GM21825 (cell line): Measurements from ENCODE around the gene TBPL2.
"Not testable (repeated sequence)": the region's sequence is repeated elsewhere in the genome, so short reads cannot be mapped to it uniquely, and the experiment has no call there.

Experiments used
- ATAC-seq: cut with Tn5 transposase; IDR thresholded peaks from one replicate; pipeline ENCODE4 v1.9.1; 2021; ENCODE audit warnings: mild to moderate bottlenecking, moderate library complexity; ENCODE audit not compliant: unreplicated experiment

The TBPL2 gene

DNA sequence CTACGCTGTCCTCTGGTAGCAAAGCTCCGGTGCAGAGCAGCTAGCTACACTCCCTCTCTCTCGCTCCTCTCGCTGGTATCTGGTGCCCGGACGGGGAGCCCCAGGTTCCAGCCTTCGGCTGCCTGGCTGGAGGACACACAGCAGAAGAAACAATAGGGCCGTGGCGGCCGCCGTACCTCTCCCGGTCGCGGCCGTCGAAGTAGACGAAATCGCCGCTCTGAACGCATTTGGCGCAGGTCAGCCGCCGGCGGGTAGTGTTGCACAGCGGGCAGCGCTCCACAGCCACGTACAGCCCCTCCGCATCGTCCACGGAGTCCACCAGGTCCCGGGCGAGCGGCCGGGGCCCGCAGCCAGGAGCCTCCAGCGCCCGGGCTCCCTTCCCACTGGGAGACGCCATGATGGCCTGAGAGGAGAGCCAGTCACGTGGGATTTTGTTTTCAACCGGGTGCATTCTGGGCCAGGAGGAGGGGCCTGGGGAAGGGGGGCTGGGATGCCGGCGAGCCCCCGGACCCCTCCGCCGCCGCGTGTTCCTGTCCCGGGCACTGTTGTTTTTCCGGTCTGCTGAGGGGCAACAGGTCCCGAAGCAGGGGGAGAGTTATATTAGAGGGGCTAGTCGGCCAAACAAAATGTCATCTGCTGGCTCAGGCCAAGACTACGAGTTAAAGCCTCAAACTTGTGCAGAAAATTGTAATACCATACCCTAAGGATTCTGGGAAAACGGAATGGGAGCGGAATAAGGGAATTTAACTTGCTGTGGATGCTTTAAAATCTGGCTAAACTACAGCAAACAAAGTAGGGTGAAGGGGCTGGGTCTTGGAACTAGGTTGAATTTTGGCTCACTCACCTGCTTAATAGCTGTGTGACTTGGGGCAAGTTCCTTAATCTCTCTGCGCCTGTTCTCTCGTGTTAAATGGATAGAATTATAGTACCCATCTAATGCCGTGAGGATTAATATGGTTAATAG is 28.7 kb downstream of the TBPL2 start, which contains the start of gene ATG14:
TSS of gene ATG14 (minus strand) at position 405 of the 964 bp plus-strand sequence. CDS start at position 397, 8 bp downstream.
- peak; percentile 96 for ATAC-seq

DNA sequence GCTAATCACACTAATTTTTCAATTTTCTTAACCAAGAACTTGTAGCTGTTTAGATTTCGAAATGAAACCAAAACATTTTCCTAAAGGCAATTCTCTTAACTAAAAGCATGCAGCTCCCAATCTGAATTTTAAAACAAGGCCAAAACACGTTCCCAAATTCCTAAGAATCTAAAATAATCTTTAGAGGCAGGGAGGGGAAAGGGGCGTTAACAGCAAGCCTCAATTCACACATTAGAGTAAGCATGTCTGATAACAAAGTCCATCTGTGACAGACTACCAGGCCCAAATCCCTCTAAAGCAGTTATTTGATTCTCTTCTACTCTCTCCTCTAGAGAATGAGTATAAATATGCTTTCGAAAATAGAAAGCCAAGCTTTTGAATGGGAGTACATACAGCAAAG is 29.5 kb downstream of the TBPL2 start:
- no peak for ATAC-seq

DNA sequence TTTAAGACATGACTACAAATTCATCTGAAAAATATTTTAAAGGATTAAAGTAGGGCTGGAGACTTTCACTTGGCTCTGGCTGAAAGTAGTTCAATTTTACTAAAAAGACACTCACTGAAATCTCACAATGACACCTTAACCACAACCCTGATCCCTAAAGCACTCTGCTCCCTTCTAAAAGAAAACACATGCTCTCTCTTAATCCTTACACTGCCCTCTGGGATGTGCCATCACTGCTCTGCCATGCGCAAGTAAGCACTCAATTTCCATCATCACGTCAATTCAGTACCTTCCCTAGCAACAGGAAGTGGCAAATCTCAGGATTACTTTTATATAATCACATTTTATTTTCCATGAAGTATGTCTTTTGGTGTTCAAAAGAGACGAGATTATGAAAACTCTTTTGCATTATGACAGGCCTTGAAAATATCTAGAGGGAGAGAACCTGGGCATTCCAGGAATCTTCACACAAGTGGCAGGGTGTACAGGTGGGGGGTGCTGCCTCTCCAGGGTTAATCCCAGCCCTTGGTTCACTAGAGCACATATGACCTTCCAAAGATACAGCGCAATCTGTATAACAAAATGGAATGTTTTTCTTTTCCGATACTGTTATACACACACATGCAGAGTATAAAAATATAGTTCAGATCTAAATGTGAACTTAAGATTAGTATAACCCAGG is 36.1 kb downstream of the TBPL2 start:
- ATAC-seq, result no peak

DNA sequence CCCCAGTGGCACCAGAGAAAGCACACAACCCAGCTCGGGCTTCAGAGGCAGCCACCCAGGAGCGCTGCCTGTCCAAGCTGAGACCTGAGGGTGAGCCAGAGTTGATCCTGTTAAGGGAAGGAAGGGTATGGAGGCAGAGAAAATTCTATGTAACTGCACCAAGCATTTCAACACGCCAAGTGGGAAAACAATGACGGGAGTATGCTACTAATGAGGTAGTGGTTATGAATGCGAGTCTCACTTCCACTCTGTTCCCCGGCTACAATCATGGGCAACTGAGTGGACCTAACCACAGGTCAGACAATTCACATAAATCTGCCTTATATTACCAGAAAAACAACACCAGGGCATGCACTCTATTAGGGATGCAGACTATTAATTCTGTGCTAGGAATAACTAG is 38.7 kb downstream of the TBPL2 start:
- no peak for ATAC-seq

DNA sequence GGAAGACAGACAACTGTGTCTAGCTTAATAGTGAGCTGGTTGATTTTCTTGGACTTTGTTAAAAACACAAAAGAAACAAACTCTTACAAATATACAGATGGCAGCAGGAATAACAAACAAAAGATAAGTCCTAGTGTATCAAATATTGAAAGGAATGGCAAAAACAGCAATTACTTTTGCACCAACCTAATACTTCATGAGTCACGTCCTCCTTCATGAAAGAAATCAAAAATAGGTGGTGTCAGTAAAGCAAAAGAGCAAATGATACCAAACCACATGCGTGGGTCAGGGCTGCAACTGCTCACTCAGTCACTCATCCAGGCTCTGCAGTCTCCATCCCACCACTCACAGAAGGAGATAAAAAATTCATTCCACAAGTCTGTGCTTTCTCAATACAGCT is 40.6 kb downstream of the TBPL2 start:
- no peak for ATAC-seq

DNA sequence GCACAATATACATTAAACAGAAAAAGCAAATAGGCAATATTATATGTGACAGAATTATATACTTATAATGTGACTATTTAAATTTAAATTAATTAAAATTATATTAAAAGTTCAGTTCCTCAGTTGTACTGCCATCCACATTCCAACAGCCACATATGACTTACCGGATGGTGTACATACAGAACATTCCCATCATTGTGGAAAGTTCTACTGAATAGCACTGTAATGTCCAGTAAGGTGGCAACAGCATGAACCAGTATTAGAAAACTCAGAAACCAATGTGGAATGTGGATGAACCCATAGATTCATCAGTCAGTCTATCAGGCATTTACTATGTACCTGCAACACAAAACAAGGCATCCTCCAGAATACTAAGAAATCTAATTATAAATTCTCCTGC is 41.2 kb downstream of the TBPL2 start:
- no peak for ATAC-seq

DNA sequence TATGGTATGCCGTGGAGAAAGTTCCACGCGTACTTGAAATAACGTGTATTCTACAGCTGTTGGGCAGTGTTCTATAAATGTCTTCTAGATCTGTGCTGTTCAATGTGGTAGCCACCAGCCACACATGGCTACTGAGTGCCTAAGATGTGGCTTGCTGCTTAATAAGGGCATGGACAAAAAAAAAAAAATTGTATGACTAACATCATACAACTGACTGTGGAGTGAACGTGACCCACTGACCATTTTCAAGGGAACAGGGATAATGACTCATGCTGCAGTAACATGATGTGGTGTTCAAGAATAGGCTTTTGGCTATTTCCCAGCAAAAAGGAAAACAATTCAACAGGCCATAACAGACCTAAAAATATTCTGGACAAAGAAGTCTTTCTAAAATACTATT is 41.7 kb downstream of the TBPL2 start:
- ATAC-seq, result no peak

DNA sequence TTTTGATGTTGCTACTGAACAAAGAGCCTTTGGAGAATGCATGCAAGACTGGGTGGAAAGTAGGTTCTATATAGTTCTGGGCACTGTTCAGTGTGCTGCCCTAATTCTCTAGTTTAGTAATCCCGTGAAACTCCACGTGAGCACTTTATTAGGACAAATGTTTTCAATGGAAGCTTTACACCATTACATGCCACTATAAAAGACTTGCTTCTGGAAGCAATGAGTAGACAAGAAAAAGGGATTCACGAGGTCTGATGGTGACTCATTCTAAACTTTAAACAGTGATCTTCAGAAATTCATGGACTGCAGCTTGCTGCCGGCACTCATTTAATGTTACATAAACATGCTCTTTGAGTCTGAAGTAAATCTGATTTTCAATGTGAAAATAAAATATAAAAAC is 51.1 kb downstream of the TBPL2 start:
- ATAC-seq, result no peak

DNA sequence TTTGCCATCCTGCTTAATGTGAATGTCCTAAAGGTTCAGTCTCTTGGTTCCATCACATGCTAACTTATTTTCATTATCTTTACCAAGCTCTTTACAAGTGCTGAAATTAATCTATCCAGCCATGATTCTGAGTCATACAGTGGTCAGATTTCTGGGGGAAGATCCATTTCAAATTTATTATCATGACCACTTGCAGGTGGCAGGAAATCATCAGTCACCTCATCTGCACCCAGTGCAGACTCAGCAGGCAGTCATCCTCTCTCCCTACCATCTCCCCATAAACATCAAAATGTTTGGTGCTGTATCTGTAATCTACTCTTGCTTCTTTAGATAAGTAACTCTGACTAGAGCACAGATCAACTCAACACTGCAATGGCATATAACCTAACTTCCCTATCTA is 52.3 kb downstream of the TBPL2 start:
- ATAC-seq, result no peak

DNA sequence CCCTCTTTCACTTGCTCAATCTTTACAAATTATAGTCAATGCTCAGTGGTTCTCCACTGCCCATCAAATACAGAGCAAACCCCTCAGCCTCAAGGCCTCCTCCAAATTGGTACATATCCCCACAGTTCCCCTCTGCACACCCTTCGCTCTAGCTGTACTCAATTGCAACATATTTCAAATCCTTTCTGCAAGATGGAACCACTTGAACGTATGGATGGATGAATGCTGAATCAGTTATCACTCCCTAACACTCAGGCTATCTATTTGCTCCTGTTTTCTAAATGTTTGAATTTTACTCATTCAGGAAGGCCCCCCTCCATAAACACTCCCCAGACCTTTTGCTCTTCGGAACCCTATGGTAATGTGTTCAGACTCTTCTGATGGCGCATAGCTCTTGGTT is 53.3 kb downstream of the TBPL2 start:
- ATAC-seq, result no peak

DNA sequence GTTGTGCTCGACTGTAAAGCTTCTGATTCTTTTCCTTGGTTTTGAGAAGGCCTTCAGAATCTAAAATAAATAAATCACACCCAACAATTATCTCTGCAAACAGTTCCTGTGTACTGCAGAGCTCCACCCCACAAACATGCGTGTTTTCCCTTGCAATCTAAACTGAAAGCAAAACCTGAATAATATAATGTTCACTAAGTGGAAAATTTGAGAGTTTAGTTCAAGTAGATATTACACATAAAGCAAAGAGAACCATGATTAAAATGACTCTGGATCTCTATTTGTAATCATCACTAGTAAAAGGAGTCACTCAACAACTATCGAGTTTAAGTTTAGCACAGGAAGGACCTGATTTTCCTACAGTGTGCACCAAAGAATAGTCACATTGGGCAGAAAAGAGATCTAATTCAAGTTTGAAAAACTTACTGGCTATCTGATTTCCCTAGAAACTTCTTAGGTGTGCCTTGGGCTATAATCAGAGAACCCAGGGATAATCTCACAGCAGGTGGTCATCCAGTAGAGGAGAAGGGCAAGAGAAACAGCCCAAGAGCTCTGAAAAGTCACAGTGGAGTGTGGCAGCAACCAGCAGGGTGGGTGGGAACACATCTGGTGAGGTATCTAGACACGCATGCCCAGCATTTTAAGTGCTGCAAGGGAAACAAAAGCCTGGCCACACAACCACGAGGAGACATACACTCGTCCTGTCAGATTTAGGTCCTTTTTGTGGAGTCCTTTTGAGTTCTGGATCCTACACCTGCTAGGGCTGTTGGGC is 54.2 kb downstream of the TBPL2 start:
- no peak for ATAC-seq

DNA sequence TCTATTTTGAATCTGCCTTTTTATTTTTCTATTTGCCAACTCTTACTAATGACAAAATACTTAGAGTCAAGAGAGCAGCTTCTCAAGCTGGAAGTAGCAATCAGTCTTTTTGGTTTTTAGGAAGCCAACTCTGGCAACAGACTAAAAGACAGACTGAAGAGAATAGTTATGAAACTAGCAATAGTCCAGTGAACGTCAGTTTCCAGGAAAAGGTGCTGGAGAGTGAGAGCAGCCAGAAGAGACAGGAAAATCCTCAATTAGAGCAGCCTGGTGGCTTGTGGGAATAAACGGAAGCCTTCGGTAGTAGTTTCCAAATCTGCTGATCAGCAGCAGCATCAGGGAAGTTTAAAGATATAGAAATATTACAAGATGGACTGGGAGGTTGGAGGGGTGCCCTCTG is 55.9 kb downstream of the TBPL2 start:
- ATAC-seq, result no peak

DNA sequence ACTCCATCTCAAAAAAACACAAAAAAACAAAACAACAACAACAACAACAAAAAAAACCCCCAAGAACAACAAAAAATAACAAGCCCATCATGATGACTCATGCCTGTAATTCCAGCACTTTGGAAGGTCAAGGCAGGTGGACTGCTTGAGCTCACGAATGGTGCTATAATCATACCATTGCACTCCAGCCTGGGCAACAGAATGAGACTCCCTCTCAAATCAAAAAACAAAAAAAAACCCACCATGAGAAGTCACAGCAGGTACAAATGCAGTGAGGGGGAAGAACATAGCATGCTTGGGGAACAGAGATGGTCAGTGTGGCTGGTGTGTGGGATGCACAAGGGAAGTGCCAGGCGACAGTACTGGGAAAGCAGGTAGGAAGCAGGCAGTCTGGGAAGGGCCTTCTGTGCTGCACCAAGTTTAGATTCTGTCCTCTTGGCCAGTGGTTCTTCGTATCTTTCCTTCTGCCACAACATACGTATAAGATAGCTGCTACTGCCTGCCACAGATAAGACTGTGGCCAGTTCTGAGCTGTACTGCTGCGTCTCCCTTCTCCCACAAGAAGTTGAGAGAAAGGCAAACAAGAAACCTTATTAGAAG is 56.8 kb downstream of the TBPL2 start:
- ATAC-seq, result no peak

DNA sequence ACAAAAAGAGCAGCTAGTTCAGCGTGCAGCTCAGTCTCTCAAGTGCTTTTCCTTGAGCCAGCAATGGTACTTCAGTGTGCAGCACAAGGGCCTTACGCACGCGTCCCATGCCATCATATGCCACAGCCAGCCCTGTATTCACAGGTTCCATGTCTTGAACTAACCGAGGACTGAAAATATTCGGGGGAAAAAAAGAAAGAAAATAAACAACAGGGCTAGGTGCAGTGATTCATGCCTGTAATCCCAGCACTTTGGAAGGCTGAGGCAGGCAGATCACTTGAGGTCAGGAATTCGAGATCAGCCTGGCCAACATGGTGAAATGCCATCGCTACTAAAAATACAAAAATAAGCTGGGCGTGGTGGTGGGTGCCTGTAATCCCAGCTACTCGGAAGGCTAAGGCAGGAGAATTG is 57.4 kb downstream of the TBPL2 start:
- ATAC-seq, result not testable (repeated sequence)

DNA sequence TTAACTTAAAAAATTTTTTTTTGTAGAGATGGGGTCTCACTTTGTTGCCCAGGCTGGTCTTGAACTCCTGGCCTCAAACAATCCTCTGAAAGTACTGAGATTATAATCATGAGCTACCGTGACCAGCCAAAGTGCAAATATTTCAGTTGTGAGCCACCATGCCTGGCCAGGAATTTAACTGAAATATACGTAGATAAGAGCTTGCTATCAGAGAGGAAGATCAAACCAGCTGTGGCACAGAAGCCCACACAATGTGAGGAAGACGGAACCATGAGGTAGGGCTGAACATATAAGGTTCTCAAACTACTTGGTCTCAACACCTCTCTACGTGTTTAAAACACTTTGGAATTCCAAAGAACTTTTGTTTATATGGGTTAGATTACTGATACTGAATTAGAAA is 57.9 kb downstream of the TBPL2 start:
- ATAC-seq, result no peak

DNA sequence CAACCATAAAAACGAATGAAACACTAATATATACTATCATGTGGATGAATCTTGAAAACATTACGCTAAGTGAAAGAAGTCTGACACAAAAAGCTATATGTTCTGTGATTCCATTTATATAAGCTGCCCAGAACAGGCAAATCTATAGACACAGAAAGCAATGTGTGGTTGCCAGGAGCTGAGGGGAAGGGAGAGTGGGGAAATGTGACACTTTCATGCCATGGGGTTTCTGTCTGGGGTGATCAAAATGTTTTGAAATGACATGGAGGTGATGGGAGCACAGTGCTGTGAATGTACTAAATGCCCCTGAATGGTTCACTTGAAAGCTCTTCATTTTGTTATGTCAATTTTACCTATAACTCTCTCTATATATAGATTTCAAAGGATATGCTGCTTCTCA is 58.9 kb downstream of the TBPL2 start:
- no peak for ATAC-seq

DNA sequence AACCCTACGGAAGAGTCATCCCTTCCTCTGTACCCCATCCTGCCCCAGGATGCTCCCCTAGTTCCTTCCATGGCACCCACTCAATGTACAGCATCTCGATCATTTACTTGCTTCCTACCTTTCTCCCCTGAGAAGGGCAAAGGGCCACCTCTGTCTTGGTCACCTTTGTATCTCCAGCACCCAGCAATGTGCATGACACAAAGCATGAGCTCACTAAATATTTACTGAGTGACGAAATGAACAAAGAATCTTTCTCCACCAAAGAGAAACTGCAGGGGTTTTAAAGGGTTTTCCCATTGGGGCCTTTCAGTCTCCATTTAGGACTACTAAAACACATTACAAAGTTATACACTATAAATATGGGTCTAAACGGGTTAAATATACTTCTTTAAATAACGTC is 59.4 kb downstream of the TBPL2 start:
- ATAC-seq, result no peak

DNA sequence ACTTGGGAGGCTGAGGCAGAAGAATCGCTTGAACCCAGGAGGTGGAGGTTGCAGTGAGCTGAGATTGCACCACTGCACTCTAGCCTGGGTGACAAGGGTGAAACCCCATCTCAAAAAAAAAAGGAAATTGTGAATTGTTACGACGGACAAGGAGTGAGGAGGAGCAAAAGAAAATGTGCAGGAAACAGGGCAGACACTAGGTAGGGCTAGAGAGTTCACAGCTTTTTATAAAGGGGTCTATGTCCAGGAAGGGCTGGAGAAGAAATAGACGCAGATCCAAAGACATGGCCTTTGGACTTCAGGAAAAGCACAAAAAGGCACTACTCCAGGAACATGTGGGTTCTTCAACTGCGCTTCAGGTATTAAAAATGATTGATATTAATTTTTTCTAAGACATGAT is 63.2 kb downstream of the TBPL2 start:
- ATAC-seq, result no peak

DNA sequence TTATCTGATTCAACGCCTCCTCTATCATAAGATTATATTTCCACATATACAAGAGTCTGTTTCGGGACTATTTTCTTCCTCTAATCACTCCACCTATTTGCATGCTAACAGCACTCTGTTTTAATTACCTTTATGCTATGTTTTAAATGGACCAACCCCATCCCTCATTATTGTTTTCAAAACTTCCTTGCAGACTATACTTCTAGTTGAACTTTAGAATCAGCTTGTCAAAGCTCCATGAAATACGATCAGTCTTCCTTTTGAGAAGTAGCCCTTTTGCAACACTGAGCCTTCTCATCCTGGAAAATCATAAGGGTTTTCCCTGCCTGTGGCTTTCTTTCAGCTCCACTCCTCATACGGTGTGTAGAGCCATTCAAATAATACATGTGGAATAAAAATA is 65.6 kb downstream of the TBPL2 start:
- ATAC-seq, result no peak

DNA sequence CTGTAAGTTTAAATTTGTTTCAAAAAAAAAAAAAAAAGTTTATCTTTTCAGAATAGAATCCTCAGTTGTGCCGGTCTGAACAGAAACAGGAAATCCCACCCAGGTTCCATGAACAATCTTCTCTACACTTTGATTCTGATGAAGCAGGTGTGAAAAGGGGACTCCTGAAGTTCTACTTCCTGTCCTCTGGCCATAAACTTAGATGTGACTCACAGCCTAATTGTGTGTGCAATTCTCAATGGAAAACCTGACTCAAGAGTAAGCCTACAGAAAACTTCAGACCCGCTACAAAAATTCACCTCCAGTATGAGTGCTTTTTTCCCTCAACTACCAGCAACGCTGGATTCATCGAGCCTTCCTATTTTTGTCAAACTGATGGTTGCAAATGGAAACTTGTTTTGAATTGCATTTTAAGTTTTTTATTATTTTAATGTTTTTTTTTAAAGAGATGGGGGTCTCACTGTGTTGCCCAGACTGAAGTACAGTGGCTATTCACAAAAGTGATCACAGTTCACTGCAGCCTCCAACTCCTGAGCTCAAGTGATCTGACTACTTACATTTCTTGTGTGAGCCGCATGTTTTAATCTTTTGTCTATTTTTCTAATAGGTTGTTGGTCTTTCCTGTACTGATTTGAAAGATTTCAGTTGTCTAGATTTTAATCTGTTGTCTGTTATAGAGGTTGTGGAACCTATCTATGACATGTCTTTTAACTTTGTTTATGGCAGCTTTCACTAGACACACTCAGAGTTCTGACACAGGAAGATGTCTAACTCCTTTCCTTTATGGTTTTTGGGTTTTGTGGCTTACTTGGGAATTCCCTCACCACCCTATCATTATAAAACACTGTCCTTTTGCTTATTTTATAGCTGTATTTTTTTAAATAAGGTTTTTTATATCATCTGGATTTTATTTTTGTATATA is 66.4 kb downstream of the TBPL2 start:
- no peak for ATAC-seq
